ENCODE data around the gene PKHD1.
"Not testable (repeated sequence)": the region's sequence is repeated elsewhere in the genome, so short reads cannot be mapped to it uniquely, and the experiment has no call there.

PKHD1 gene

GRCh38 chr6:51857134-51857533 lies 230.3 kb downstream of the PKHD1 start:
- H3K4me3 ChIP-seq (ENCODE audit: low read depth, low read length): no peak overlapping the region
- no peak for TF ChIP-seq CTCF (conservative IDR thresholded peaks at IDR 0.05; ENCODE audit: low read depth, low read length)
- DNase-seq (ENCODE audit: low read depth): no peak

GRCh38 chr6:51856508-51856907 lies 230.9 kb downstream of the PKHD1 start:
- no peak for DNase-seq (ENCODE audit: low read depth)
- no peak for TF ChIP-seq CTCF (conservative IDR thresholded peaks at IDR 0.05; ENCODE audit: low read depth, low read length)
- H3K4me3 ChIP-seq (ENCODE audit: low read depth, low read length): no peak overlapping the region

- peak; percentile 64 for DNase-seq (ENCODE audit: low read depth)
- no peak overlapping the region for H3K4me3 ChIP-seq (ENCODE audit: low read depth, low read length)
- TF ChIP-seq CTCF (conservative IDR thresholded peaks at IDR 0.05; ENCODE audit: low read depth, low read length): peak; percentile 58
Observed at GRCh38 chr6:51855310-51856082, 231.9 kb downstream of the PKHD1 start.

- TF ChIP-seq CTCF (conservative IDR thresholded peaks at IDR 0.05; ENCODE audit: low read depth, low read length): no peak
- DNase-seq (ENCODE audit: low read depth): no peak
- no peak overlapping the region for H3K4me3 ChIP-seq (ENCODE audit: low read depth, low read length)
Observed at GRCh38 chr6:51854876-51855275, 232.5 kb downstream of the PKHD1 start.

- no peak overlapping the region for H3K4me3 ChIP-seq (ENCODE audit: low read depth, low read length)
- TF ChIP-seq CTCF (conservative IDR thresholded peaks at IDR 0.05; ENCODE audit: low read depth, low read length): no peak
- DNase-seq (ENCODE audit: low read depth): no peak
Observed at GRCh38 chr6:51854347-51854746, 233.1 kb downstream of the PKHD1 start.

- H3K4me3 ChIP-seq (ENCODE audit: low read depth, low read length); DNase-seq (ENCODE audit: low read depth): not testable (repeated sequence)
Observed at GRCh38 chr6:51853109-51853508, 234.3 kb downstream of the PKHD1 start.

- no peak for TF ChIP-seq CTCF (conservative IDR thresholded peaks at IDR 0.05; ENCODE audit: low read depth, low read length)
- no peak overlapping the region for H3K4me3 ChIP-seq (ENCODE audit: low read depth, low read length)
- no peak for DNase-seq (ENCODE audit: low read depth)
Observed at GRCh38 chr6:51846531-51846930, 240.9 kb downstream of the PKHD1 start.
